Ishikawa (cell line): ENCODE results near the gene IFNG.

Experiments used
- EGR1 ChIP-seq: IDR thresholded peaks from 2 replicates; pipeline ENCODE4 v1.6.1; 2012
- TAF1 ChIP-seq: IDR thresholded peaks from 2 replicates; pipeline ENCODE4 v1.6.1; 2012; ENCODE audit warnings: low read depth, mild to moderate bottlenecking
- YY1 ChIP-seq: IDR thresholded peaks from 2 replicates; pipeline ENCODE4 v1.6.1; 2012; ENCODE audit warnings: low read depth
- TF ChIP-seq, protein P1 (sequence below): IDR thresholded peaks from 2 replicates; pipeline ENCODE4 v1.6.1; 2012

DNA sequence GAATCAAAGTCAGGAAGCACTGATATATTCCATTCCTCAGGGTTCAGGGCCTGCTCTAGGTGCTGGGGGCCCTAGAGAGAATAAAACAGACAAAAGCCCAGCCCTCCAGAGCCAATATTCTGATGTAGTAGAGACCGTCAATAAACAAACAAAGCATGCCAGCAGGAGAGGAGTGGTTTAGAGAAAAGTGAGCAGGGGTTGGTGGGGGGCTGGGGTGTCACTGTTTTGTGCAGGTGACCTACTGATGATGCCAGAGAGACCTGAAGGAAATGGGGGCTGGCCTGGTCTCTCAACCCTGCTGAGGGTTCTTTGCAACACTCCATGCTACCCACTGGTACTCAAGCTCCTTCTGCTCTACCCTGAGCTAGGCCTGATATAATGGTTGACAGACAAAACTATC is 39.6 kb upstream of the IFNG start:
- TF ChIP-seq, protein P1, sequence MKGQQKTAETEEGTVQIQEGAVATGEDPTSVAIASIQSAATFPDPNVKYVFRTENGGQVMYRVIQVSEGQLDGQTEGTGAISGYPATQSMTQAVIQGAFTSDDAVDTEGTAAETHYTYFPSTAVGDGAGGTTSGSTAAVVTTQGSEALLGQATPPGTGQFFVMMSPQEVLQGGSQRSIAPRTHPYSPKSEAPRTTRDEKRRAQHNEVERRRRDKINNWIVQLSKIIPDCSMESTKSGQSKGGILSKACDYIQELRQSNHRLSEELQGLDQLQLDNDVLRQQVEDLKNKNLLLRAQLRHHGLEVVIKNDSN, result no peak
- TF ChIP-seq TAF1 (no peak), YY1 (no peak), EGR1 (no peak)
